Glomerular visceral epithelial cell (primary cell): ENCODE measurements around the gene ZFHX3.

Experiments used
- DNase-seq: peaks from one replicate; pipeline ENCODE4 v3.0.0-alpha.2; 2016; ENCODE audit errors: extremely low spot score

ZFHX3 gene

GRCh38 chr16:73057291-73058210 is 9.6 kb upstream of the ZFHX3 start:
- peak; percentile 40 for DNase-seq

GRCh38 chr16:73056921-73057290 is 9.0 kb upstream of the ZFHX3 start:
- DNase-seq, result no peak

DNA sequence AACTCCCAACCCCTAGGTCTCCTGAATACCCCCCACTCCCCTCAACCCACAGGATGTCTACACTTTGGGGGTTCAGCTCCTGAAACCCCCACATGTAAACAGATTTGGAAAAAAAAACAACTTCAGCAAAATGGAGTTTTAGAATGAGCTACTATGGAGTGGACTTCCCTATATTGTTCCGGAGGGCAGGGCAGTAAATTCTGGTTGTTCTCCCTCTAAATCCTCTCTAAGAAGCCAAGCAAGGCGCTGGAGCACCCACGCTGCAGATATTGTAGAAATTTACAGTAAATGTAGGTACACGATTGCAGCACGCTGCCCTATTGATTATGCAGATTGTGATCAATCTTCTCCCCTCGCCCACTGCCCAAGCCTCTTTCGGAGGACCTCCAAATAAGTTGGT is 8.5 kb upstream of the ZFHX3 start:
- DNase-seq, result no peak

GRCh38 chr16:73054813-73055482 is 7.0 kb upstream of the ZFHX3 start:
- DNase-seq, result peak; percentile 30

GRCh38 chr16:73054498-73054812 is 6.5 kb upstream of the ZFHX3 start:
- no peak for DNase-seq

GRCh38 chr16:73054125-73054484 is 6.2 kb upstream of the ZFHX3 start:
- DNase-seq, result no peak

- DNase-seq, result peak; percentile 54
Observed at GRCh38 chr16:73053364-73054124, 5.6 kb upstream of the ZFHX3 start.

- DNase-seq, result no peak
Observed at GRCh38 chr16:73053038-73053363, 5.1 kb upstream of the ZFHX3 start.

GRCh38 chr16:73052576-73052975 is 4.6 kb upstream of the ZFHX3 start:
- no peak for DNase-seq

GRCh38 chr16:73051961-73052360 is 4.0 kb upstream of the ZFHX3 start:
- DNase-seq, result no peak

GRCh38 chr16:73051226-73051625 is 3.3 kb upstream of the ZFHX3 start:
- no peak for DNase-seq

DNA sequence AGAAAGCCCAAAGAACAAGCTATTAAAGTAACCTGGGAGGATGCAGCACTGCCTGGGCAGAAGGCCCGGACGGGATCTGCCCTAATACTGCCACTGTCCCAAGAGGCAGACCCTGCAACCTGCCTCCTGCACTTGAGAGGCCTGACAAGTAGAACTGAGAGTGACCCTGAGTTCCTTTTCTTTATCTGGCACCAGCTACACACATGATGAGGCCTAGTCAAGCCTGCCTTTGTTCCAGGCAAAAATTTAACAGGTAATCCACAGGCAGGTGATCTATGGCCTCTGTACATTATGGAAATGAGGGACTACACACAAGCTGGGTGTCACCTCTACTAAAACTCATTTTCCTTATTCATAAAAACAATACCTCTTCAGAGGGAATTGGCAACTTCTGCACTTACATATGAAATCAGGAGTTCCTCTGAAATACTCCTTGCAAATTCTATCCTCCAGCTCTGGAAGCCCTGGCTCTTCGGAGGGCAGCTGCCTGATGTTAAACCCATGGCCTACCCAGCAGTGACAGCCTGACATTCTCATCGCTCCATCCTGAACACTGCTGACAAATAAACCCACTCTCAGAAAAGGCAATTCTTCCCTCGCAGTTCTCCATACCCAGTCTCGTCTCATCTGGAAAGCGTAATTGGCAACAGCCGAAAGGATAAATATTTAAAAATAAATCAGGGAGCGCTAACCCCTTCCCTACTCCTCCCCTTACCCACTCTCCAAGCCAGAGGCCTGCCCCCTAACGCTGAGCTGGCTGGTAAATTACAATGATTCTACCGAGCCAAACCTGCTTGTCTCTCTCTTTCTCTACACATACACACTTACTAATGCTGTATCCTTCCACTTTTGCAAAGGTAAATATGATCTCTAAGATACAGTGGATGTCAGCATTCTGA is 2.5 kb upstream of the ZFHX3 start:
- no peak for DNase-seq

- DNase-seq, result no peak
Observed at GRCh38 chr16:73049511-73049910, 1.6 kb upstream of the ZFHX3 start.

- DNase-seq, result no peak
Observed at GRCh38 chr16:73049091-73049490, 1.2 kb upstream of the ZFHX3 start.

DNA sequence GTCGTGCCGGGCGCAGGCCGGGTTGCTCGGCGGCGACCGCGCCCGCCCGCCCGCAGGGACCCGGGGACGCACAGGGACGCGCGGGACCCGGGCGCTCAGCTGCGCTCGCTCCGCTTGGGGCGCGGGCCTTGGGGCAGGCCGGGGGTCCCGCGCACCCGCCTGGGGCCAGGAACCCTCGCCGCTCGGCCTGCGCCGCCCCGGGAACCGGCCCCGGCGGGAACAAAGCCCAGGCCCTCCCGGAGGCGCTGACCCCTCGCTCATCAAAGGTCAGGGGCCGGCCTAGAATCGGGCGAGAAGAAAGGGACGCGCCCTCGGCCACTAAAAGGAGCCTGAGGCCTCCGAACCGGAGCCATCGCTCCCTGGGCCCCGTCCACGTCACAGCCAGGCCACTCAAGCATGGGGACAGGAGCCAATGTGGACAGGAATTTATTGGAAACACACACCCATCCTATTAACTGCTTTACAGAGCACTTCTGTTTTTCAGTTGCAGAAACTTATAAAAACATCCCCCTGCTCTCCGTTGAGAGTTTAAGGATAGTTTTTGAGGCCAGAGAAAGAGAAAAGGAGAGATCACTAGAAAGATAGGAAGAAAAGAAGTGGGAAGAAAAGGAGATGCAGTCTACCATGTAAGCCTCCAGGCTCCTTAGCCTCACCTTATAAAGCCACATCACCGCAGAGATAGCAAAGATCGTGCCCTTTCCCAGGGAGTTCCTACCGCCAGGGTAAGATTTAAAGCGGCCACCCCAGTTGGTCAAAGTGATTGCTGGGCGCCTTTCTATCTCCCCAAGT is 558 bp upstream of the ZFHX3 start:
- peak; percentile 29 for DNase-seq

- no peak for DNase-seq
Observed at GRCh38 chr16:73047221-73047535, 750 bp downstream of the ZFHX3 start.

DNA sequence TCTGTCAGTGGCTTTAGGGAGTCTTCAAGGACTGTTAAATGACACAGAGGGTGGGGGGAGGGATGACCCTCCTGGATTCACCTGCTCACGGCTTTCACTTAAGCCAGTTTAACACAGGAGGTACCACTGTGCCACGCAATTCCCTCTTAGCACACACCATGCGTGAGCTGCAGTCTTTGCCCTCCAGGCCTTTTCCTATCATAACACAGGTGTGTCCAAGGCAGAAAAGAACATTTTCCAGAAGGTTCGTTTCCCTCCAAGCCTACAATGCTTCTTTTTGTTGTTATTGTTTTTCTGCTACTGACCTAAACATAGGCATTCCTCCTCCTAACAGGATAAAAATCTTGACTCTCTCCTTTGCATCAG is 1.1 kb downstream of the ZFHX3 start:
- DNase-seq, result no peak

GRCh38 chr16:73046202-73046848 is 1.6 kb downstream of the ZFHX3 start:
- no peak for DNase-seq

- DNase-seq, result no peak
Observed at GRCh38 chr16:73043828-73044467, 4.0 kb downstream of the ZFHX3 start.

DNA sequence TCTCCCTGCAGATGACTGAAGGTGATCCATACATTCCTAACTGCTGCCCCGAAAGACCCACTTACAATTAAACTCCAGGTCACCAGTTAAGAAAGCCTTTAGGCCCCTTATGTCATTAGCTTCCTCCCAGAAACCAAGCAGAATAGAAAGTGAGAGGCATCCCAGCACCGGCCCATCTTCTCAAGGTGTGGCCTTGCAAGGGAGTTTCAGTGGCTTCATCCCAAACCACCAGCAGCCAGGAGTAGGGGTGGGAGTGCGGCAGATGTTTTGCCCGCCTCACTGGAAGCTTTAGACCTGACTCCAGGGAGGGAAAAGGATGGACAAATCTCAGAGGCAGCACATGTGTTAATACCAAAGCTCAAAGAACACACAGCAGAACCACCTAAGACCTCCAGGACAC is 5.1 kb downstream of the ZFHX3 start:
- no peak for DNase-seq
